ENCODE data around the gene LEMD2.

LEMD2 gene

DNA sequence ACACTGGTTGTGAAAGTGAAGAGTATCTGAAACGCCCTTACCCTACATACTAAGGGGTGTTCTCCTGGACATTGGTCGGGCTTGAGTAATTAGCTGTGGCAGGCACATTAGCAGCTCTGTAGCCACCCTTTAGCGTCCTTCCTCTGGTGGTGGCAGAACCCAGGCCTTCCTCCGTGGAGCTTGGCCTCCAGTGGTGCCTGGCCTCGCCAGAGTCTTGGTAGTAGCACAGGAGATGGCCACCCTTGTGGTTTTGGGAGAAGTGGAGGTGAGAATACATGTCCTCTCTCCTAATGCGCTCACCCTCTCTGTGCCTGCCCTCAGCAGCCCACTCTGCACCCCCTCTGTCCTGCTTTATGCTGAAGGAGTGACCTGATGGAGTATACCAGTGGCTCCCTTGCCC, 59.9 kb downstream of the LEMD2 start:
- TF ChIP-seq, protein P1, sequence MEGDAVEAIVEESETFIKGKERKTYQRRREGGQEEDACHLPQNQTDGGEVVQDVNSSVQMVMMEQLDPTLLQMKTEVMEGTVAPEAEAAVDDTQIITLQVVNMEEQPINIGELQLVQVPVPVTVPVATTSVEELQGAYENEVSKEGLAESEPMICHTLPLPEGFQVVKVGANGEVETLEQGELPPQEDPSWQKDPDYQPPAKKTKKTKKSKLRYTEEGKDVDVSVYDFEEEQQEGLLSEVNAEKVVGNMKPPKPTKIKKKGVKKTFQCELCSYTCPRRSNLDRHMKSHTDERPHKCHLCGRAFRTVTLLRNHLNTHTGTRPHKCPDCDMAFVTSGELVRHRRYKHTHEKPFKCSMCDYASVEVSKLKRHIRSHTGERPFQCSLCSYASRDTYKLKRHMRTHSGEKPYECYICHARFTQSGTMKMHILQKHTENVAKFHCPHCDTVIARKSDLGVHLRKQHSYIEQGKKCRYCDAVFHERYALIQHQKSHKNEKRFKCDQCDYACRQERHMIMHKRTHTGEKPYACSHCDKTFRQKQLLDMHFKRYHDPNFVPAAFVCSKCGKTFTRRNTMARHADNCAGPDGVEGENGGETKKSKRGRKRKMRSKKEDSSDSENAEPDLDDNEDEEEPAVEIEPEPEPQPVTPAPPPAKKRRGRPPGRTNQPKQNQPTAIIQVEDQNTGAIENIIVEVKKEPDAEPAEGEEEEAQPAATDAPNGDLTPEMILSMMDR (IDR thresholded peaks at IDR 0.05; ENCODE audit: low read depth, low read length), result no peak

DNA sequence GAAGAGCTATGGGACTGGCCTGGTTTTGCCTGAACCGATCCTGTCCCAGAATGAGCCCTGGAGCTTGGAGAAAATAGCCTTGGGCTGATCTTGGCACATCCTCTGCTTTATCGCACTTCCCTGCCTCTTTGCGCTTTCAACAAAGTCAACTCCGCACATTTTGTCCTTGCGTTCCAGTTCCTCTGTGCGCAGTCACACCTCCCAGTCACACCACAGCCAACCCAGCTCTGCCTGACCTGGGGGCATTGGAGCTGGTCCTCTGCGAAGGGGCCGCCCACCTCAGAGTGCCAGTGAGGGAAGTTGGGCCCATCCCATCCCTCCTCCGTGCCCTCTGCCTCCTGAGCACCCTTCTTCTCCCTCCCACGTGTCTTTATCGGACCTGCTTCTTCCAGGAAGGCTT, 60.5 kb downstream of the LEMD2 start:
- no peak overlapping the region for H3K4me3 ChIP-seq (ENCODE audit: low read depth, low read length)
- TF ChIP-seq, protein P1 (IDR thresholded peaks at IDR 0.05; ENCODE audit: low read depth, low read length), result no peak

More for the DNA sequence above, 59.9 kb downstream of the LEMD2 start:
- H3K4me3 ChIP-seq (ENCODE audit: low read depth, low read length), result no peak overlapping the region

- no peak overlapping the region for H3K4me3 ChIP-seq (ENCODE audit: low read depth, low read length)
- TF ChIP-seq, protein P1 (IDR thresholded peaks at IDR 0.05; ENCODE audit: low read depth, low read length), result no peak
Measured at GRCh38 chr6:33727932-33728331, 61.0 kb downstream of the LEMD2 start.

DNA sequence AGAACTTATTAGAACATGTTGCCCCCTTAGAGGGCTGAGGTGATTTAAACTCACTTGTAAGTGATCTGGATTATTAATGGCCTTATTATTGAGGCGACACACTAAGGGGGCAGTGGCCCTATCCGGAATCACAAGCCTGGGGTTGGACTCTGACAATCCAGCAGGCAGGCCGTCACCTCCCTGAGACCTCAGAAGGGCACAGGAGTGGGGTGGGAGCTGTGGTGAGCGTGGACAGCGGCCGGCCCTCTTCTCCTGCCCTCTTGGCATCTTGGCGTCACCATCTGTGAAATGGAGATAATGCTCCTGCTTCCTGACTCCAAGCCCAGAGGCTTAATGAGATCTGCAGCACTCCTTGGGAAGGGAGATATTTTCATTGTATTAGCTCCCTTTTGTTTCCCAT, 61.8 kb downstream of the LEMD2 start:
- no peak overlapping the region for H3K4me3 ChIP-seq (ENCODE audit: low read depth, low read length)
- TF ChIP-seq, protein P1 (IDR thresholded peaks at IDR 0.05; ENCODE audit: low read depth, low read length), result no peak

DNA sequence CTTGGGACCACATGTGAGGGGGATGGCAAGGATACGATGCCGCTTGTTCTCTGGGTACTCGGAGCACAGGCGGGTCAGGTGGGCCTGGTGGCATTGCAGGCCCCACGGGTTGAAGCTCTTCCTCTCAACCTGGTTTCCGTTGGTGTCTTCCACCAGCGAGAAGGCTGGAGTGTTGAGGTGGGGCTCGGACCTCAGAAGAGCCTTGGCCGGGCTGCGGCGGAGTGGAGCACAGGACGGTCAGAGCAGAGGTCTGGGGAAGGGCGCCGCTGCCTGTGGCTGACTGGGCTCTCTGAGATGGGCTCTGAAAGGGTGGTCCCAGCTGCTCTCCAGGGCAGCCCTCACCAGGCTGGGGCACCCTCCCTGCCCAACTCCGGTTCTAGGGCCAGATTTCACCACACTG, 62.2 kb downstream of the LEMD2 start:
- no peak overlapping the region for H3K4me3 ChIP-seq (ENCODE audit: low read depth, low read length)
- TF ChIP-seq, protein P1 (IDR thresholded peaks at IDR 0.05; ENCODE audit: low read depth, low read length), result no peak

DNA sequence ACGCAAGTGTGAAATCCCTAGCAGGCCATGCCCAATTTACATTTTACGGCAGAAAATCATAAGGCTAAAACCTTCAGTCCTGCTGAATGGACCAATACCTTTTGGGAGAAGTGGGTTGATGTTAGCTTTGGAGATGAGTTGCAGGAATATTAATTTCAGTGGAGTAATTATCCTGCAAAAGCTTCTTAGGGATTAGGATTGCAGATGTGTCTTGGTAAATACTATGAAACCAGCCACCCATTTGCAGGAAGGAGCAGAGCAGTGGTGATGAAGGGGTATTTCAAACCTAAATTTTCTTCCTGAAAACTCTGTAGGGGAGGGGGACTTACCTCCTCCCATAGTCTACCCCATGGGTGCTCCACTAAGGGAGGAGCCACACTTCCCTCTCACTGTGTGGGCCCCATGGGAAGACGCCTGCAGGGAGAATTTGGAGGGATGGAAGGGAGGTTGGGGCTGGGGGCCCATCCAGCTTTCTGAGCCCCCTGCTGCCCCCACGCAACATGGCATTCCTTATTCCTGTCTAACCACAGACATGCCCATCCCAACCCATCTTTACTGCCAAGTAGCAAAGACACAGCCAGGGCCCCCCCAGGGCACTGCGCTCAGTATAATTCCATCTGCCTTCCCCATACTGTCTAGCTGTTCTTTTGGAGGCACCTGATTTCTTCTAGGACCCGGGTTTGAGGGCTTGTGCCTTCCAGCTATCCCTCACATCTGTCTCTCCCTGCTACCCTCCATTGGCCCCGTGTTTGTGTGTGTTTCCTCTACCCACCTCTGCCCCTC, 62.8 kb downstream of the LEMD2 start:
- H3K4me3 ChIP-seq (ENCODE audit: low read depth, low read length), result no peak overlapping the region
- TF ChIP-seq, protein P1 (IDR thresholded peaks at IDR 0.05; ENCODE audit: low read depth, low read length), result no peak

DNA sequence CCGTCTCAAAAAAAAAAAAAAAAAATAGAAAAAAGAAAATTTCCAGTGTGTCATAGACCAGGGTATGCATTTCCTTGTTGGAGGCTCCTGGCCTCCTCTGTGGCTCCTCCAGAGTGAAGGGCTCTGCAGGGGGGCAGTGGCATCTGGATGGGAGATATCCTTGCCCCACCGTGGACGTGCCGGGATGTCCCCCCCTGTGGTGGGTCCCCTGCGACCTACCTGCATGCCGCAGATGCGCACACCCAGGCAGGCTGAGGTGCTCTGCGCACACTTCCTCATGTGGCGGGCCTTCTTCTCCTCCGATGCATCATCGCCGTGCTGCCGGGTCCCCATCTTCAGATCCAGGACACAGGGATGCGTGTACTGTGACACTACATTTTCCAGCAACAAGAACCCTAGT, 63.7 kb downstream of the LEMD2 start:
- TF ChIP-seq, protein P1 (IDR thresholded peaks at IDR 0.05; ENCODE audit: low read depth, low read length), result no peak
- H3K4me3 ChIP-seq (ENCODE audit: low read depth, low read length), result no peak overlapping the region

Data from WI38 (cell line).